Stimulated activated CD4-positive, alpha-beta T cell treated with anti-CD3 and anti-CD28 coated beads, Interleukin-4, amount 100 ng/mL, for 1 hour (primary cell): ENCODE measurements around the gene LCN6.
A peak's percentile ranks its signal among the peaks of the same experiment; 100 is the strongest.
"Not testable (repeated sequence)": the region's sequence is repeated elsewhere in the genome, so short reads cannot be mapped to it uniquely, and the experiment has no call there.

Experiments
- DNase-seq: peaks from one replicate; pipeline ENCODE4 v3.0.0-alpha.2; 2020

The LCN6 gene

DNA sequence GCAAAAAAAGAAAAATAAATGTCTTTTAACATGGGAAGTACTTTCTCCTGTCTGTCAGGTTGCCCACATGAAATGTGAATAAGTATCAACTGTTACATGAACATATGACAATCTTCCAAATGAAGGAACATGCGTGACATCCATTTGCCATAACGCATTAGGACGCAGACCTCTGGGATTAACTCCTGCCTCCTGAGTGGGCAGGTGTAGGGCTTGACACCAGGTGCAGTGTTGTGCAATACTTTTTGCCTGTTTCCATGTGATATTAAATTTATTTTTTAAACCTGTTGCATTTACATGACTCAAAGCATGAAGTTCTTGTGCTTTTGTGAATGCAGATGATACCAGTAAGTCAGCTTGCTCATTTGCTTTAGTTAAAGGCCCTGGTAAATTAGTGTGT lies 34.1 kb upstream of the LCN6 start:
- DNase-seq, result no peak

DNA sequence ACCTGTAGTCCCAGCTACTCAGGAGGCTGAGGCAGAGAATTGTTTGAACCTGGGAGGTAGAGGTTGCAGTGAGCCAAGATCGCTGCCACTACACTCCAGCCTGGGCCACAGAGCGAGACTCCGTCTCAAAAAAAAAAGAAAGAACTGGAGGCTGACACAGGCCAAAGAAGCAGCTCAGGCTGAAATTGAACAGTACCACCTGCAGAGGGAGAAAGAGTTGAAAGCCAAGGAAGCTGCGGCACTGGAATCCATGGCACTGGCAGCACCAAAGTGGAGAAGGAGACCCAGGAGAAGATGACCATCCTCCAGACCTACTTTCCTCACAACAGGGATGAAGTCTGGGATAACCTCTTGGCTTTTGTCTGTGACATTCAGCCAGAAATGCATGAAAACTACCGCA lies 31.5 kb upstream of the LCN6 start:
- DNase-seq, result no peak

DNA sequence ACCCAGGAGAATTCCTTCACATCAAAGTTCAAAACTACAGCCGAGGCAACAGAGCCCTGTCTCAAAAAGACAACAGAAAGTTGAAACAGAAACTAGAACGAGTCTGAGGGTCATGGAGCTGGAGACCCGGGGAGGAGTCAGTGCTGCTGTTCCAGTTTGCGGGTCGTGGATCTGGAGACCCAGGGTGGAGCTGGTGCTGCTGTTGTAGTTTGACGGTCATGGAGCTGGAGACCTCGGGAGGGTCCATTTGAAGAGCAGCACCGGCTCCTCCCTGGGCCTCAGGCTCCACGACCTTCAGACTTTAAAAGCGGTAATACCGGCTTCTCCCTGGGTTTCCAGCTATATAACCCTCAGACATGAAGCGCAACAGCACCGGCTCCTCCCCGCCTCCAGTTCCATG lies 29.0 kb upstream of the LCN6 start:
- DNase-seq, result no peak

DNA sequence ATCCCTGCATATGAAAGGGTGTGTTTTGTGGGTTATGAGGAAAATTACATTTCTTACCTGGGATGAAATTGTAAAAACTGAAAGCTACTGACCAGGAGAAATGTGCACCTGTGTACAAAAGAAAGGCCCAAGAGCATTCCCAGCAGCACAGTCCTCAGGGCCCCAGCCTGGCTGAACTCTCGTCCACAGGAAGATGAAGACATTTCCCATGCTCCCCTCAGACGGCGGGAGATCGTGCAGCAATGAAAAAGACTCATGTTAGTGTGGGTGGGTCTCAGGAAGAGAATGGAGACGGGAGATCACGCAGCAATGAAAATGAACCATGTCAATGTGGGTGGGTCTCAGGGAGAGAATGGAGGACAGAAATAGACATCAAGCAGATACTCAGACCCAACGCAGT lies 28.6 kb upstream of the LCN6 start:
- no peak for DNase-seq

DNA sequence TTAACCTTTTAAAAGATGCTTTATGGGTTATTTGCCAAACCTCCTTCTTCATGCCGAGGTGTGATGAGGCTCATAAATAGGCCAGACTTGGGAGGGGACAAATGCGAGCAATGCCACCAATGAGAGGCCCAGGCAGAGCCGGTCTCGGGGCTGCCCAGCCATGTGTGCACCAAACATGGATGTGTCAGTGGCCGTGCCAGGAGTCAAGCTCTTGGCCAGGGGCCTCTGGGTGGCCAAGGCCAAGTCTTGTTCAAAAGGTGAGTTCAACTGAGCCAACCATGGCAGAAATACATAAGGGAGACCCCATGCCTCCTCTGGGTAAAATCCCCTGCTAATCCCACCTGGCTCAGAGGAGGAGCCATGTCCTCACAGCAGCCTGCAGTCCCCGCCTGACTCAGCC lies 26.9 kb upstream of the LCN6 start:
- DNase-seq, result no peak

DNA sequence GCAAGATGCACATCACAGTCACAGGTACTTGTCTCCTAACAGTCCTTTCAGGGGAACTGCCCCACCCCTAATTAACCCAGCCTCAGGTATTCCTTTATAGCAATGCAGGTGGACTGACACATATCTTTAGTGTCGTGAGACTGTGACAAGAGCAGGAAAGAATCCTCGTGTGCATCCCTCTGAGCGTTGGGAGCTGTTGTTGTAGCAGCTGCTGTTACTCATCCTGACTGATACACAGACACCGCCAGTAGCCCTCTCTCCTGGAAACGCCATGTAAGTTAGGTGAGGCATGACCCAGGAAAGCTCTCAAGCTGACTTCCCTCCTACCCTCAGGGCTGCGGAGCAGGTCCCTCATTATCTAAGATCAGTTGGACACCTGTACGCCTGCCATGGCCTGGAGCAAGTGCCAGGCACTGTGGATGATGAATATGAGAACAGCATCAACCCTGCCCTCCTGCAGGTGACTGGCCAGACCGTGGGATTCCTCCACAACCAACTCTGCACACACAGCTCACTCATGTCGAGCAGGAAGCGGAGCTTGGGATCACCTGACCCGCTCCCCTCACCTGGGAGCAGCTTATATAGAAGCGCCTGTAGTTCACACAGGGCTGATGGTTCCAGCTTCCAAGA lies 26.2 kb upstream of the LCN6 start:
- no peak for DNase-seq

DNA sequence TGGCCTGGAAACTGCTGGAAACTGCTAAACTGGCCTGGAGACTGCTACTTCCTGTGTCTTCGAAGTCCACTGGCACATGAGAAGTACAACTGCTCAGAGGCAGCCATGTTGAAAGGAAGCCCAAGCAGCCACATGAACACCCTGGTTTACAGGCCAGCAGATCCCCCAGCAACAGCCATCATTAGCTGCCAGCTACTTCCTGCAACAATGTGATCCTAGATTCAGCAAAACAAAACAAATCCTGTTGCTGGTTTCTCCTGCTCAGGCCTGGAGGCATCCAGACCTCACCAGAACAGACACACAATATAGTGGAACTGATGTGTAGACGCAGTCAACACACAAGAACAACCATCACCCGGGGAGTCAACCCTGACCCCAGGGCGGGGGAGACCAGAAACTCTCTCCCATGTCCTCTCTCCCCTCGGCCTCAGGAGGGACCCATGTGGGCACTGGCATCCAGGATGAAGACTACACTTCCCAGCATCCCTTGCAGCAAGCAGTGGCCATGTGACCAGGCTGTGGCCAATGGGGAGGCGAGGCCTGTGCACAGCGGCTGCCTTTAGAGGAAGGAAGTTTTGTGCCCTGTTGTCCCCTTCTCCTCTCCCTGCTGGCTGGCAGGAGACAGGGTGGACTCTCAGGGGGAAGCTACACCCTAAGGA lies 25.2 kb upstream of the LCN6 start:
- DNase-seq, result peak; percentile 21

DNA sequence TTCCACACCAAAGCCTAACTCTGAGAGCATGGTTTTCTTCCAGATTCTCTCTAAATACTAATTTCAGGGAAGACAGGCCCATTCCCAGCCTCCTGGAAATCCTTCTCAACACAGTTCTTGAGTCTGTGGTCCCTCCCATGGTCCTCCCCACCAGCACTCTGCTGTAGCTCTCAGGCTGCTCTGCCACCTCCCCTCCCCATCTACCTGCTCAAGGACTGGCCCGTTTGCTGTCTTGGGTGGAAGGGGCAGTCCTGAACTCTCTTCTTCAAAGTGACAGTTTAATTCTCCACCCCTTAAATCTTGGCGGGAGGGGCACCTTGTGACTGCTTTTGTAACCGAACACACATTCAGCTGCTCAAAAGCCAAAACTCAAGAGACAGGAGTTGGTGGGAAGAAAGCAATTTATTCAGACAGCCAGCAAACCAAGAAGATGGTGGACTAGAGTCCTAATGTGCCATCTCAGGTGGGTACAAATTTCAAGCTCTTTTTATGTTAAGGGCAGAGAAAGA lies 23.6 kb upstream of the LCN6 start:
- DNase-seq, result no peak

DNA sequence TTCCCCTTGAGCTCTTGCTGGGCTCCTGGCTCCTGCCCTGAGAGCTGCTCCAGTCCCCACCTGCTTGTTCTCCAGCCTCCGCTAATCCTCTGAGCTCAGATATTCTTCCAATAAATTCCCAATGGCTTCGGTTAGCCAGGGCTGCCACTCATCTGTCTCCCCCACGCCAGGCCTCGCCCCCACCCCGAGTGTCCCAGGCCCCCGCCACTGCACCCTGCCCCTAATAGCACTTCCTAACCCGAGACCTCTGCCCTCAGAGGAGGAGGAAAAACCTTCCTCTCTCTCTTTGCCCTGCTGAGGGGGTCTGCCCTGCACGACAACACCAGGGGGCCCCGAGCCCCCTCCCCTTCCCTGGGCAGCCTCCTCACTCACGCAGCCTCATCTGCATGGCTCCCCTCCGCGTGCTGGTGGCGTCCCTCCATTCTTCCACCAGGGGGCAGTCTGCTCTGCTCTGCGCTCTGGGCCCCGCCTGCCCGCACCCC lies 21.4 kb upstream of the LCN6 start:
- DNase-seq, result peak; percentile 63

DNA sequence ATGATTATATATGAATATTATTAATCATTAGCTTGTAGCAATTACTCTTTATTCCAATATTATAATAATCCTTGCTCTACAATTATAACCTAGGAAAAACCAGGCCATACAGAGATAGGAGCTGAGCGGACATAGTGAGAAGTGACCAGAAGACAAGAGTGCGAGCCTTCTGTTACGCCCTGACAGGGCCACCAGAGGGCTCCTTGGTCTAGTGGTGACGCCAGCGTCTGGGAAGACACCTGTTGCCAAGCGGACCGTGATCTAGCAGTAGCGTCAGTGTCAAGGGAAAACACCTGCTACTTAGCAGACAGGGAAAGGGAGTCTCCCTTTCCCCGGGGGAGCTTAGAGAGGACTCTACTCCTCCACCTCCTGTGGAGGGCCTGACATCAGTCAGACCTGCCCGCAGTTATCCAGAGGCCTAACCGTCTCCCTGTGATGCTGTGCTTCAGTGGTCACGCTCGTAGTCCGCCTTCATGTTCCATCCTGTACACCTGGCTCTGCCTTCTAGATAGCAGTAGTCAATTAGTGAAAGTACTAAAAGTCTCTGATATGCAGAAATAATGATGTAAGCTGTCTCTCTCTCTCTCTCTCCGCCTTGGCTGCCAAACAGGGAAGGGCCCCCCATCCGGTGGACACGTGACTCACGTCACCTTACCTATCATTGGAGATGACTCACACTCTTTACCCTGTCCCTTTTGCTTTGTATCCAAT lies 18.2 kb upstream of the LCN6 start:
- DNase-seq, result peak; percentile 42

DNA sequence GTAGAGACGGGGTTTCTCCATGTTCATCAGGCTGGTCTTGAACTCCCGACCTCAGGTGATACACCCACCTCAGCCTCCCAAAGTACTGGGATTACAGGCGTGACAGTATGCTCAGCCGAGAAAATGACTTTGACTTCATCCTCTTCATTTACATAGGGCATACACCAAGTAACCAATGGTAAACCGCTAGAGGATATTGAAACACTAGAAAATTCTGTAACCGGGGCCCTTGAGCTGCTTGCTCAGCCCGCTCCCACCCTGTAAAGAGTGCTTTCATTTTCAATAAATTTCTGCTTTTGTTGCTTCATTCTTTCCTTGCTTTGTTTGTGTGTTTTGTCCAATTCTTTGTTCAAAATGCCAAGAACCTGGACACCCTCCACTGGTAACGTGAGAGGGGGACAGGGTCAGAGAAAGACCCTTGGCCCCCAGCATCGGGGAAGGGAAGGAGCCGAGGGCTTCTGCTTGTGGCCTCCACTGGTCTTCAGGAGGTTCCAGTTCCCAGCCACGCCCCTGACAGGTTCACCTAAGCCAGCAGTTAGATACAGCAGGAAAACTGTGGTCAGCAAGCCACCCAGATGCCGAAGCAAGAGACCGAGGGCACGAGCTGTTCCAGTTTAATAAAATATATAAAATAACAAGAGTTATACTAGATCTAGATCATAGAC lies 17.6 kb upstream of the LCN6 start:
- DNase-seq, result not testable (repeated sequence)

DNA sequence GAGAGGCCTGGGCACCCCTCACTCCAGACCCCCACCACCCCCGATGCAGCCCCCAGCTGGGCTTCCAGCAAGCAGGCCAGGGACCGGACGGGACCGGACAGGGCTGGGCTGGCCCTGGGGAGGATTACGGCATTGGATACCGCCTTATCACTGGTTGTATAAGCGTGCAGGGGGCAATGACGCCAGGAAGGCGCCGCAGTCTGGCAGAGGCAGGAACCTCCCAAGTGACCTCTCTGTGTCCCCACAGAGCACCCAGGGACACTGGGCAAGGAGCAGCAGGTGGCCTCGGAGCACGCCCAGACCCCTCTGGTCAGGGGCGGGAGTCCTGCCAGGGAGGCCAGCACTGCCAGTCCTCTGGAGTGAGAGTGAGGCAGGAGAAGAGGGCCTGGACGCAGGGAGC lies 16.7 kb upstream of the LCN6 start:
- DNase-seq, result no peak

DNA sequence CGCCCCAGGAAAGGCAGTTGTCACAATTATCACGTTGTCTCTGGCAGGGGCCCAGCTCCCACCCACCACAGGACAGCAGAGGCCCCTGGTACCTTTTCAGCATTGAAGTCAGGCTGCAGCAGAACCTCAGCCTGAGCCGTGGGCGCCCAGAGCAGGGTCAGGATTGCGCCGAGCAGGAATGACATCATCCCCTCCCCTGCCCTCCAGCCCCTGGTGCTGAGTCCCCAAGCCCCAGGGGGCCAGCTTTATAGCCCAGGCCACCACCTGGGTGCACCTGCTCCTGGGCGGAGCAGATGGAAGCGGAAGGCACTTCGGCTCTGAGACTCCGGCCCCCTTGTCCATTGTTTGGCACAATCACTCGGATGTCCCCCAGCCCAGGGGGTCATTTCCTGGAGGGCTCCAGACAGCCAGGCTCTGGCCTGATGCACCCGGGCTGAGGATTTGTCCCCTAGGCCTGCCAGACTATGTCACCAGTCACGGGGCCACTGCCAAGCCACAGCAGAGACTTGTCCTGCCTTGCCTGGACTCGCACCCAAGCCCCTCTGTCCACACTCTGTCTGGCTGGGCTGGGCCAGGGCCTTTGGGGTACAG lies 16.1 kb upstream of the LCN6 start, which contains the start of gene LCN15:
TSS of gene LCN15 (minus strand) at position 218 of the 591 bp plus-strand sequence. CDS start at position 188, 30 bp downstream.
- DNase-seq, result no peak

DNA sequence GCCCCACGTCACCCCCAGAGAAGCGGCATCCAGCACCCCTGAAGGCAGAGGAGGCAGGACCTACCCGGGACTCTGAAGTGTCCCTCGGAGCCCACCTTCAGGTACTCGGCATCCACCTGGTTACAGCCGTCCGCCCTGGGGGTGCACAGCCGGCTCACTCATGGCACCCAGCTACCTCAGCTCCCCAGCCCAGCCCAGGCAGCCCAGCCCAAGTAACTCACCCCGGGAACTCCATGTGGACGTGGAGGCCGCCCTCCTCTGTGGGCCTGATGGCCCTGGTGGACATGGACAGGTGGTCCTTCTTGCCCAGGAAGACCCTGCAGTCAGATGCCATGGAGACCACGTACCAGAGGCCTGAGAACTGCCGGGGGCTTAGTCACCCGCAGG lies 15.3 kb upstream of the LCN6 start:
- DNase-seq, result no peak

DNA sequence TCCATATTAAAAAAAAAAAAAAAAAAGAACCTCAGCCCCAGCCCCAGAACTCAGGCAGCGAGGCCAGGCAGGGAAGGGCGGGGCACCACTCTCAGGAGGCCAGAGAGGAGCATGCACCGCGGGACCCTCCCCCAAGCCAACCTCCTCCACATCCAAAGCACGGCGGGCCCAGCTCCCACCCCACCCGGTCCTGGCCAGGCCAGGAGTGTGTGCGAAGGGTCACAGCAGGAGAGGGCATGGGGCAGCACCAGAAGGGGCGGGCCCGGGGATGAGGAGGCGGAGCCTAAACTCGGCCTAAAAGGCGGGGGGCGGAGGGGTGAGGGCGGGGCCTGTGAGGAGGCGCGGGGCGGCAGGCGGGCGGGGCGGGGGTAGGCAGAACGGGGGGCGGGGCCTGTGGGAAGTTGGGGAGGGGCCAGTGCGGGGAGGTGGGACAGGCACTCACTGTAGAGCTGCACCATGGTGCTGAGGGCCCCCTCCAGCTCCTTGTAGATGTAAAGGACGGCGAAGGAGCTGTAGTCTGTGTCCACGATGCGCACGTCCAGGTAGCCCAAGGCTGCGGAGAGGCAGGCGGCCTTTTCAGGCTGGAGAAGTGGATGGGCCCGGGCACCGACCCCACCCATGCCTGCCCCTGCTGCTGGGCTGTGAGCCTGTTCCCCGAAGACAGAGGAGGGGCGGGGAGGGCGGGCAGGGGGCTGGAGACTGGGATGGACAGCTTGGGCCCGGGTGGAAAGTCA lies 14.8 kb upstream of the LCN6 start:
- peak; percentile 61 for DNase-seq

DNA sequence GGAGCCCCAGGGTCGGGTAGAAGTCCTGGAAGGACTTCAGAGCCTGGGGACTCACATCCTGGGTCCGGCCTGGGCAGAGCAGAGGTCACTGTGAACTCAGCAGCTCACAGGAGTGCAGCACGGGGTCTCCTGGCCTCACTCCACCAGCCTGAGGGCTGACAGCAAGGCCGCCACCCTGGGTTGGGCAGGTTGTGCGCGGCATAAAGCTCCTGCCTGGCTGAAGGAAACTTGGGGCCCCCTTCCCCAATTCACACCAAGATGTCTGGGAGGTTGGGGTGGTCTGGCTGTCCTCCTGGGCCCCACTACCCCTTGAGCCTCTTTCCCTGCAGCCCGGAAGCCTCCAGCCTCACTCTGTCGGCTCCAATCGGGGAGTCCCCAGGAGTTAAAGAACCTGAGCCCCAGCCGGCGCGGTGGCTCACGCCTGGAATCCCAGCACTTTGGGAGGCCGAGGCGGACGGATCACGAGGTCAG lies 13.9 kb upstream of the LCN6 start:
- no peak for DNase-seq

DNA sequence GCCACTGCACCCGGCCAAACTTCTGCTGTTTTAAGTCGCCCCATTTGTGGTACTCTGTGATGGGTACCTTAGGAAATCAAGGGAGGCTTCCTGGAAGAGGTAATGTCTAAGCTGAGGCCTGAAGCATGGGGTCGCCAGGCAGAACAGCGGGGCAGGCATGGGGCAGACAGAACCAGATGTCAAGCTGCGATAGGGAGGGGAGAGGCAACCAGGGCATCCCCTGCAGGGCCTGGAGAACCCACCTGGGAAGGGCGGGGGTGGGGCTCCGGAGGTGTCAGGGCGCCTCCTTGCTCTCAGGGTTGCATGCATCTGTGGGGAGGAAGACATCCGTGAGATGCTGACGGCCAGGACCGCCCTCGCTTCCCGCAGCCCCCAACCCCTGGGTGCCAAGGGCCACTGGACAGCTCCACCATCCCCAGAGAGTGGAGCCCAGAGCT lies 13.2 kb upstream of the LCN6 start:
- DNase-seq, result no peak

DNA sequence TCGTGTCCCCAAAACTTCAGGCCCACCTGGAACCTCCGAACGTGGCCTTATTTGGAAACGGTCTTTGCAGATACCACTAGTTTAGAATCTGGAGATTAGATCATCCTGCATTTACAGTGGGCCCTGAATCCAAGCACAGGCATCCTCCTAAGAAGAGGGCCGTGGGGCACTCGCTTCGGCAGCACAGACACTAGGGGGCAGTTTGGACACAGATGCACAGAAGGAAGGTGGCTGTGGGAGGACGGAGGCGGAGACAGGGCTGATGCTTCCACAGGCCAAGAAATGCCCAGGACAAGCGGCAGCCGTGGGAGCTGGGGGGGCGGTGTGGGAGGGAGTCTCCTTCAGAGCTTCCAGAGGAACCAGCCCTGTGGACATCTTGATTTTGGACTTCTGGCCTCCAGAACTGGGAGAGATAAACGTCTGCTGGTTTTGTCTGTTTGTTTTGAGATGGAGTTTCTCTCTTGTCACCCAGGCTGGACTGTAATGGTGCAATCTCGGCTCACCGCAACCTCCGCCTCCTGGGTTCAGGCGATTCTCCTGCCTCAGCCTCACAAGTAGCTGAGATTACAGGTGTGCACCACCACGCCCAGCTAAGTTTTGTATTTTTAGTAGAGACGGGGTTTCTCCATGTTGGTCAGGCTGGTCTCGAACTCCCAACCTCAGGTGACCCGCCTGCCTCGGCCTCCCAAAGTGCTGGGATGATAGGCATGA lies 12.7 kb upstream of the LCN6 start:
- not testable (repeated sequence) for DNase-seq

DNA sequence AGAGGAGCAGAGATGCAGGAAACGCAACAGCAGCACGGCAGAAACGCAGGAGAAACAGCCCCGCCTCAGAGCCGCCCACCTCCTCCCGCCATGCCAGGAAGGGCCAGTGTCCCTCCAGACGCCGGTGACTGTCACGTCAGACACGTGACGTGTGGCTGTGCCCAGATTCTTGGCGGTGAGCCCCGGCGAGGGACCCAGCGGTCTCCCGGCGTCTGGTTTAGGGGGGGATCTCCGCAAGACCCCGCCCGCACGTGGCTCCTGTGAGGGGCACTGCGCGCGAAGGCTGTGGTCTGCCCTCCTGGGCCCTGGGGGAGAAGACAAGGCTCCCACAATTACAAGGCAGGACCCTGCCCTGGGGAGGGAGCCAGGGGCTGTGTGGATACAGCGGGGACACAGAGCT lies 12.1 kb upstream of the LCN6 start:
- no peak for DNase-seq

DNA sequence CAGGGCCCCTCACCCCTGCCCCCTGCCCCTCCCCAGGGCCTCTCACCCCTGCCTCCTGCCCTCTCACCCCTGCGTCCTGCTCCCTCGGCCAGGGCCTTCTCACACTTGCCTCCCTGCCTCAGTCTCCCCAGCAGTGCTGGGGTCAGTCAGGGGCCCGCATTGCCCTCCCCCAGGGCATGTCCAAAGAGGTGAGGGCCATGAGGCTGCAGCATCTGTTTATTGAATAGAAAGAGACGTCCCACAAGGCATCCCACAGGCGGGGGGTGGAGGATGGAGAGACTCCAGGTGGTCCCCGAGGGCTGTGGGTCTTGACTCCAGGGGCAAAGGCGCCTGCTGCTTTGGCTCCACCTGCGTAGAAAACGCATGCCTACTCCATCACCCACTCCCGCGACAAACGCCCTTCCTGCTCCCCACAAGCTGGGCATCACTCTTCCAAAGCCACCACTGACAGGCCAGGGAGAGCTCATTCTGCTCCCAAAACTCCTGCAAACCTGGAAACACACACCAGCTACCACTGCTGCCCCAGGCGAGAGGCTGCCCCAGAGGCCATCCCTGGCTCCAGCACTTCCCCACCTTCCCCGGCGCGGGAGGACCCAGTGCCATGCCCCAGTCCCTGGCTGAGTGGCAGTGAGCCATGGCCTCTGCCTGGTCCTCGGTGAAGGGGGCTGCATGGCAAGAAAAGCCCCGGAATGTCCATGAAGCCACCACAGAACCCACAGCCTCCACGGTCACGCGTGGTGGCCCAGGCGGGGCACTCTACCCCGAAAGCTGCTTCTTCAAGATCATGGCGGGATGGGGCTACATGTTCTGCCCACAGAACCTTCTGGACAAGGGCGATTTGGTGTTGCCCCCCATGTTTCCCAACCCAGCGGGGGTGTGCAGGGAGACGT lies 11.4 kb upstream of the LCN6 start:
- no peak for DNase-seq
